Neural progenitor cell (in vitro differentiated cells): ENCODE data around the gene PPP3R1.

Experiments
- CTCF ChIP-seq: fragments of 200-600 bp; sonication (generic); IDR thresholded peaks from 2 replicates; pipeline ENCODE4 v1.5.1; 2017; ENCODE audit warnings: antibody characterized with exemption, mild to moderate bottlenecking
- EZH2 ChIP-seq: fragments of 200-600 bp; sonication (generic); IDR thresholded peaks from 2 replicates; pipeline ENCODE4 v1.6.1; 2017; ENCODE audit warnings: antibody characterized with exemption, mild to moderate bottlenecking, moderate library complexity
- EZH2phosphoT487 ChIP-seq: fragments of 200-600 bp; sonication (generic); IDR thresholded peaks from 2 replicates; pipeline ENCODE4 v1.6.1; 2017; ENCODE audit warnings: antibody characterized with exemption

- TF ChIP-seq CTCF (no peak), EZH2 (no peak), EZH2phosphoT487 (no peak)
Observed at GRCh38 chr2:68193144-68193543, 59.2 kb downstream of the PPP3R1 start.
